ENCODE data around the gene UQCRC1. TPM values are rescaled to one million over a fixed set of nuclear protein-coding genes. Genes with fewer than 3 reads are reported as not detected.

Gene UQCRC1
- total and polyA plus RNA-seq, 2 donors (not counting 1 experiment from before 2014, with no cell fraction given), result 99.9 to 132 TPM

DNA sequence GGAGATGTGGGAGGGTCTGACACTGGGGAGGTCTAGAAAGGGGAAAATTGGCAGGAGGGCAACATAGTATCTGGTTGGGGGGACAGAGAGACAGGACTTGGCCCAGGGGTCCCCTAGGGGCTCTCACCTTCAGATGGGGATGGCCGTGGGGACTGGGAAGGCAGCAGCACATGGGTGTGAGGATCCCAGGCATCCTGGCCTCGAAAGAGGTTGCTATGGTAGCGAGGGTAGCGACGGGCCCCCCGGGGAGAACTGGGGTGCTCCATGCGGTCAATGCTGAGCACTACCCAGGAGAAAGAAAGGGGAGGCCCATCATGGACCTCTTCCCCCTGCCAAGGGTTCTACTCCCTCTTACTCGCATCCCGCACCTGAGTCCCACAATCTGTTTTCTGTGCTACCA lies 38.3 kb upstream of the UQCRC1 start:
- no peaks in the 10 kb centered on the region for H3K79me2 ChIP-seq (ENCODE audit: control insufficient read depth, insufficient read depth, low read length)
- no peak overlapping the region for H3K27ac Mint-ChIP-seq
- H3K9me3 ChIP-seq (ENCODE audit: control extremely low read depth in 1 of 3, control insufficient read depth in 2 of 3, insufficient read depth in 1 of 3, low read length in 2 of 3), result no peaks in the 10 kb centered on the region
- ChIA-PET CTCF (no interaction called here), POLR2A (no interaction called here)
- H3K9ac ChIP-seq (ENCODE audit: low read length), result no peak overlapping the region
- no peaks in the 10 kb centered on the region for H3K9me3 Mint-ChIP-seq (ENCODE audit: insufficient read depth)
- TF ChIP-seq, protein P1, sequence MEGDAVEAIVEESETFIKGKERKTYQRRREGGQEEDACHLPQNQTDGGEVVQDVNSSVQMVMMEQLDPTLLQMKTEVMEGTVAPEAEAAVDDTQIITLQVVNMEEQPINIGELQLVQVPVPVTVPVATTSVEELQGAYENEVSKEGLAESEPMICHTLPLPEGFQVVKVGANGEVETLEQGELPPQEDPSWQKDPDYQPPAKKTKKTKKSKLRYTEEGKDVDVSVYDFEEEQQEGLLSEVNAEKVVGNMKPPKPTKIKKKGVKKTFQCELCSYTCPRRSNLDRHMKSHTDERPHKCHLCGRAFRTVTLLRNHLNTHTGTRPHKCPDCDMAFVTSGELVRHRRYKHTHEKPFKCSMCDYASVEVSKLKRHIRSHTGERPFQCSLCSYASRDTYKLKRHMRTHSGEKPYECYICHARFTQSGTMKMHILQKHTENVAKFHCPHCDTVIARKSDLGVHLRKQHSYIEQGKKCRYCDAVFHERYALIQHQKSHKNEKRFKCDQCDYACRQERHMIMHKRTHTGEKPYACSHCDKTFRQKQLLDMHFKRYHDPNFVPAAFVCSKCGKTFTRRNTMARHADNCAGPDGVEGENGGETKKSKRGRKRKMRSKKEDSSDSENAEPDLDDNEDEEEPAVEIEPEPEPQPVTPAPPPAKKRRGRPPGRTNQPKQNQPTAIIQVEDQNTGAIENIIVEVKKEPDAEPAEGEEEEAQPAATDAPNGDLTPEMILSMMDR (IDR thresholded peaks at IDR 0.05), result no peak
- no peak for TF ChIP-seq EZH2 (IDR thresholded peaks at IDR 0.05; ENCODE audit: borderline replicate concordance, insufficient read depth, low read depth, low read length, poor library complexity, severe bottlenecking)
- no peak for DNase-seq
- H3K4me1 Mint-ChIP-seq, result no peaks in the 10 kb centered on the region
- no peak overlapping the region for H3K4me3 Mint-ChIP-seq
- no peak overlapping the region for H3K4me2 ChIP-seq (replicated peaks; ENCODE audit: low read depth, low read length, poor library complexity, severe bottlenecking)
- H3K27me3 ChIP-seq (replicated peaks in 1 of 4; ENCODE audit: control extremely low read depth in 1 of 4, control insufficient read depth in 3 of 4, insufficient read depth in 4 of 4, low read length in 3 of 4), result no peaks in the 10 kb centered on the region
- no peaks in the 10 kb centered on the region for H4K20me1 ChIP-seq (ENCODE audit: control insufficient read depth, insufficient read depth, low read length, poor library complexity, severe bottlenecking)
- WGBS (ENCODE audit: insufficient coverage), result 89% methylated on average over 8 of the region's 9 CpGs
- H3K4me3 ChIP-seq (ENCODE audit: control extremely low read depth in 1 of 5, extremely low read depth in 1 of 5, insufficient read depth in 1 of 5, low read depth in 2 of 5, low read length in 4 of 5), result no peak overlapping the region
- H3K4me1 ChIP-seq (ENCODE audit: control insufficient read depth in 2 of 2, insufficient read depth in 2 of 2, low read length in 2 of 2), result no peaks in the 10 kb centered on the region
- no peak overlapping the region for H2AFZ ChIP-seq (ENCODE audit: insufficient read depth, low read depth, low read length, poor library complexity, severe bottlenecking)
- intact Hi-C loops (cut with micrococcal nuclease), result no loop called here
- no peak for ATAC-seq (ENCODE audit: low read depth)
- H3K36me3 ChIP-seq (replicated peaks in 1 of 2; ENCODE audit: control extremely low read depth in 1 of 2, control insufficient read depth in 1 of 2, extremely low read depth in 1 of 2, insufficient read depth in 2 of 2, low read length in 1 of 2), result no peaks in the 10 kb centered on the region
- H3K27me3 Mint-ChIP-seq, result no peaks in the 10 kb centered on the region
- H3K27ac ChIP-seq (ENCODE audit: low read length in 2 of 2), result no peak overlapping the region

DNA sequence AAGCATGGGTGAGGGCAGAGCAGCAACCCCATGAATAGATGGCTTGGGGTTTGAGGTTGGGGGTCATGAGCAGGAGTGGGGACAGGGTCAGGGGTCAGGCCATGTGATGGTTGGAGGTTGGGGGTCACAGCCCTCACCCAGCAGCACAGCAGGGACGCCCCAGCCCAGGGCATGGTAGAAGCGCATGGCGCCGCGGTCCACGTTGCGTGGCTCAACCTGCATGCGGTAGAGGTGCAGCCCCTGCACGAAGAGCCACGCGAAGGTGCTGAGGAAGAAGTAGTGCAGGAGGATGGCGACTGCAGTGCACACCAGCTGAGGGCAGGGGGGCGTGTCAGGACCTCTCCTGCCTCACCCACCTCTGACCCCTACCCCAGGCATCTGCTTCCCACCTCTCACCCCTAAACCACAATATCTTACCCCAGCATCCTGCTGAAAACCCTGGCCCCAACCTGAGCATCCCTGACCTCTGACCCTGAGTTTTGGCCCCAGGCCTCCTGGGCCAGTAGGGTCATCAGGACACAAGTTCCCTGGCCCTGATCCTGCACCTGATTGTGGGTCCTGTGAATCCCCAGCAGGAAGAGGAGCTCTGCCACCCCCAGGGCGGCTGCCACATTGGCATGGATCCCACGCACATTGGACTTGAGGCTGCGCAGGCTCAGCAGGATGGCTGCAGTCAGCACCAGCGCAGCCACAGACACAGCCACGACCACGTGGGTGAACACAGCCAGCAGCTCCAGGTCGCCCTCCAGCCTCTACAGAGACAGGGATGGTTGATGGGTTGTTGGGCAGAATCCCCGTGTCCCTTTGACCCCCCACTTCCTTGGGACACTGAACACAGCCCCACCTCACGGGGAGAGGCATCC lies 35.7 kb upstream of the UQCRC1 start:
- Histone ChIP-seq H3K9ac (ENCODE audit: low read length) (no peak overlapping the region), H4K20me1 (ENCODE audit: control insufficient read depth, insufficient read depth, low read length, poor library complexity, severe bottlenecking) (no peaks in the 10 kb centered on the region), H3K27ac (ENCODE audit: low read length in 2 of 2) (no peak overlapping the region), H3K79me2 (ENCODE audit: control insufficient read depth, insufficient read depth, low read length) (no peaks in the 10 kb centered on the region), H3K4me2 (replicated peaks; ENCODE audit: low read depth, low read length, poor library complexity, severe bottlenecking) (no peak overlapping the region), H3K4me1 (ENCODE audit: control insufficient read depth in 2 of 2, insufficient read depth in 2 of 2, low read length in 2 of 2) (no peaks in the 10 kb centered on the region), H2AFZ (ENCODE audit: insufficient read depth, low read depth, low read length, poor library complexity, severe bottlenecking) (no peak overlapping the region), H3K36me3 (replicated peaks in 1 of 2; ENCODE audit: control extremely low read depth in 1 of 2, control insufficient read depth in 1 of 2, extremely low read depth in 1 of 2, insufficient read depth in 2 of 2, low read length in 1 of 2) (no peaks in the 10 kb centered on the region), H3K27me3 (replicated peaks in 1 of 4; ENCODE audit: control extremely low read depth in 1 of 4, control insufficient read depth in 3 of 4, insufficient read depth in 4 of 4, low read length in 3 of 4) (peaks cover 0 to 11% (median 0%) of the 10 kb centered on the region in 4 experiments), H3K4me3 (ENCODE audit: control extremely low read depth in 1 of 5, extremely low read depth in 1 of 5, insufficient read depth in 1 of 5, low read depth in 2 of 5, low read length in 4 of 5) (no peak overlapping the region), H3K9me3 (ENCODE audit: control extremely low read depth in 1 of 3, control insufficient read depth in 2 of 3, insufficient read depth in 1 of 3, low read length in 2 of 3) (no peaks in the 10 kb centered on the region)
- no peak for DNase-seq
- no peak for ATAC-seq (ENCODE audit: low read depth)
- Mint-ChIP-seq H3K27ac (no peak overlapping the region), H3K27me3 (no peaks in the 10 kb centered on the region), H3K4me3 (no peak overlapping the region), H3K9me3 (ENCODE audit: insufficient read depth) (no peaks in the 10 kb centered on the region), H3K4me1 (no peaks in the 10 kb centered on the region)
- 95% methylated on average over 19 of the region's 22 CpGs for WGBS (ENCODE audit: insufficient coverage)
- ChIA-PET CTCF (no interaction called here), POLR2A (no interaction called here)
- TF ChIP-seq EZH2 (IDR thresholded peaks at IDR 0.05; ENCODE audit: borderline replicate concordance, insufficient read depth, low read depth, low read length, poor library complexity, severe bottlenecking), result no peak
- intact Hi-C loops (cut with micrococcal nuclease), result no loop called here
